Stomach (tissue), 4 donors: ENCODE data around the gene PDE9A.
"Not testable (repeated sequence)": the region's sequence is repeated elsewhere in the genome, so short reads cannot be mapped to it uniquely, and the experiment has no call there.

Source experiments
- CTCF ChIP-seq, 7 experiments: fragments of 450-650 bp in 4 of 7; fragments of 200-600 bp in 3 of 7; sonication (generic) in 3 of 7; IDR thresholded peaks; one replicate each; pipeline ENCODE4 v1.5.1; 2016 to 2019; ENCODE audit warnings: antibody characterized with exemption in 7 of 7, control low read depth in 2 of 7, mild to moderate bottlenecking in 1 of 7
- POLR2A ChIP-seq, 4 donors: fragments of 450-650 bp; IDR thresholded peaks; one replicate each; pipeline ENCODE4 v1.6.1; 2016; ENCODE audit warnings: antibody characterized with exemption in 4 of 4, control low read depth in 2 of 4, mild to moderate bottlenecking in 1 of 4, moderate library complexity in 1 of 4

DNA sequence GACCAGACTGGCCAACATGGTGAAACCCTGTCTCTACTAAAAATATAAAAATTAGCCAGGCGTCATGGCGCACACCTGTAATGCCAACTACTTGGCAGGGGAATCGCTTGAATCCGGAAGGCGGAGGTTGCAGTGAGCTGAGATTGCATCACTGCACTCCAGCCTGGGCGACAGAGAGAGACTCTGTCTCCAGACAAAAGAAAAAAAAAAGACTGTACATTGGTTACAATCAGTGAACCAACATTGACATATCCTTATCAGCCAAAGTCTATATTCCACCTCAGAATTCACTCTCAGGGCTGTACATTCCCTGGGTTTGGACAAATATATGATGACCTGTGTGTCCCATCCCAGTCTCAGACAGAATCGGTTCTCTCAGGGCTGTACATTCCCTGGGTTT, 62.0 kb downstream of the PDE9A start:
- not testable (repeated sequence) for TF ChIP-seq CTCF, POLR2A (IDR thresholded peaks at IDR 0.05)
